Esophagus squamous epithelium (tissue), 5 donors: ENCODE measurements around the gene LRRC4C. TPM values are rescaled to one million over a fixed set of nuclear protein-coding genes. Genes with fewer than 3 reads are reported as not detected.
A peak's percentile ranks its signal among the peaks of the same experiment; 100 is the strongest.

Source experiments
- DNase-seq: peaks from one replicate; lab custom pipeline; 2025; lab: John Stamatoyannopoulos, UW
- H3K27ac ChIP-seq, 4 donors: fragments of 200-600 bp; sonication (generic); one replicate each; pipeline ENCODE4 v1.5.1; 2016 to 2019; ENCODE audit warnings: mild to moderate bottlenecking in 1 of 4
- H3K27me3 ChIP-seq, 4 donors: fragments of 200-600 bp; sonication (generic); 1 replicate in 3 of 4; 2 replicates in 1 of 4; pipeline versions ENCODE4 v1.5.1 to v1.6.0; 2017 to 2021; ENCODE audit warnings: antibody characterized with exemption in 1 of 4
- H3K36me3 ChIP-seq, 3 donors: fragments of 200-600 bp; sonication (generic); one replicate each; pipeline ENCODE4 v1.5.1; 2016 to 2019
- H3K4me1 ChIP-seq, 3 donors: fragments of 200-600 bp; sonication (generic); one replicate each; pipeline ENCODE4 v1.5.1; 2017 to 2019
- H3K4me3 ChIP-seq, 4 donors: fragments of 200-600 bp; sonication (generic); 1 replicate in 3 of 4; 2 replicates in 1 of 4; pipeline ENCODE4 v1.5.1; 2016 to 2019; ENCODE audit warnings: mild to moderate bottlenecking in 2 of 4, moderate library complexity in 1 of 4
- H3K9me3 ChIP-seq, 3 donors: fragments of 200-600 bp; sonication (generic); one replicate each; pipeline ENCODE4 v1.5.1; 2016 to 2019
- CTCF ChIP-seq, 6 experiments: fragments of 450-650 bp in 4 of 6; fragments of 200-600 bp in 2 of 6; sonication (generic) in 2 of 6; IDR thresholded peaks; one replicate each; pipeline ENCODE4 v1.5.1; 2016 to 2019; ENCODE audit warnings: antibody characterized with exemption in 6 of 6, mild to moderate bottlenecking in 4 of 6, moderate library complexity in 4 of 6
- POLR2A ChIP-seq, 4 donors: fragments of 450-650 bp; IDR thresholded peaks; one replicate each; pipeline ENCODE4 v1.6.1; 2017; ENCODE audit warnings: antibody characterized with exemption in 4 of 4, mild to moderate bottlenecking in 4 of 4, moderate library complexity in 3 of 4
- WGBS, 2 donors: methylation state at CpG; one replicate each; pipeline ENCODE4 v1.1.5; 2018; 5-methylcytosine and 5-hydroxymethylcytosine counted together
- intact Hi-C: fragments of 100-400 bp; cut with DNase I; formaldehyde crosslinking; loops from one replicate; pipeline ENCODE4 v1.15.0; 2022
- total RNA-seq, 4 donors: library from RNA; depleted of rRNA; stranded (reverse); fragments of >200 nt; gene quantifications; one replicate each; pipeline ENCODE4 v1.1.0, GENCODE V29; 2016
- donor health status: DM: yes; HTN: yes; CAD: no.

Gene LRRC4C
- under 1 TPM in 3 of 4 donors, not detected in 1; 0.09 to 0.38 (median 0.30) TPM for total RNA-seq

GRCh38 chr11:41459465-41460401, at the start of gene LRRC4C:
LRRC4C (minus strand) TSS chr11:41459652.
- 7 to 10% methylated on average over 17 to 22 of the region's 22 CpGs for WGBS, 2 donors
- Histone ChIP-seq H3K27me3 (peaks cover 0 to 34% (median 0%) of the 10 kb centered on the region in 4 donors), H3K27ac (no peak within 1 kb of the TSS), H3K9me3 (no peaks in the 10 kb centered on the region), H3K36me3 (no peaks in the 10 kb centered on the region), H3K4me3 (no peak within 1 kb of the TSS), H3K4me1 (no peaks in the 10 kb centered on the region)
- intact Hi-C loops = no loop called here
- TF ChIP-seq CTCF (IDR thresholded peaks at IDR 0.05) (no peak), POLR2A (IDR thresholded peaks at IDR 0.05) (no peak)
- DNase-seq = no peak

GRCh38 chr11:41508121-41508520, 48.7 kb upstream of the LRRC4C start:
- no peaks in the 10 kb centered on the region for H3K9me3 ChIP-seq
- intact Hi-C loops = no loop called here
- no peak for DNase-seq
- no peaks in the 10 kb centered on the region for H3K36me3 ChIP-seq
- H3K4me1 ChIP-seq = no peaks in the 10 kb centered on the region
- no peak overlapping the region for H3K27ac ChIP-seq
- H3K27me3 ChIP-seq = no peaks in the 10 kb centered on the region
- TF ChIP-seq CTCF (IDR thresholded peaks at IDR 0.05) = no peak
- no peak for TF ChIP-seq POLR2A (IDR thresholded peaks at IDR 0.05)
- H3K4me3 ChIP-seq = no peak overlapping the region
- WGBS, 2 donors = 63 to 100% methylated on average over 1 of the region's 1 CpG

GRCh38 chr11:41499429-41499828, 40.0 kb upstream of the LRRC4C start:
- TF ChIP-seq POLR2A (IDR thresholded peaks at IDR 0.05) (no peak), CTCF (IDR thresholded peaks at IDR 0.05) (no peak)
- Histone ChIP-seq H3K9me3 (no peaks in the 10 kb centered on the region), H3K36me3 (no peaks in the 10 kb centered on the region), H3K4me3 (no peak overlapping the region), H3K27ac (no peak overlapping the region), H3K4me1 (no peaks in the 10 kb centered on the region), H3K27me3 (no peaks in the 10 kb centered on the region)
- DNase-seq = no peak
- intact Hi-C loops = no loop called here
- WGBS, 2 donors = 16 to 23% methylated on average over 3 of the region's 3 CpGs

GRCh38 chr11:41498726-41499125, 39.3 kb upstream of the LRRC4C start:
- intact Hi-C loops = no loop called here
- H3K36me3 ChIP-seq = no peaks in the 10 kb centered on the region
- H3K27ac ChIP-seq = no peak overlapping the region
- no peaks in the 10 kb centered on the region for H3K4me1 ChIP-seq
- 0 to 4% methylated on average over 1 of the region's 1 CpG for WGBS, 2 donors
- DNase-seq = no peak
- TF ChIP-seq POLR2A (IDR thresholded peaks at IDR 0.05) = no peak
- peak in 1 of 6 experiments; percentile 8 for TF ChIP-seq CTCF (IDR thresholded peaks at IDR 0.05)
- no peaks in the 10 kb centered on the region for H3K9me3 ChIP-seq
- no peaks in the 10 kb centered on the region for H3K27me3 ChIP-seq
- no peak overlapping the region for H3K4me3 ChIP-seq

GRCh38 chr11:41497974-41498373, 38.5 kb upstream of the LRRC4C start:
- Histone ChIP-seq H3K27me3 (no peaks in the 10 kb centered on the region), H3K4me3 (no peak overlapping the region), H3K4me1 (no peaks in the 10 kb centered on the region), H3K36me3 (no peaks in the 10 kb centered on the region), H3K27ac (no peak overlapping the region), H3K9me3 (no peaks in the 10 kb centered on the region)
- WGBS, 2 donors = 0 to 8% methylated on average over 2 of the region's 2 CpGs
- no peak for DNase-seq
- TF ChIP-seq POLR2A (IDR thresholded peaks at IDR 0.05) (no peak), CTCF (IDR thresholded peaks at IDR 0.05) (no peak)
- intact Hi-C loops = no loop called here
